ENCODE results near the gene XYLB. TPM values are rescaled to one million over a fixed set of nuclear protein-coding genes. Genes with fewer than 3 reads are reported as not detected.

Gene XYLB
- total RNA-seq, 2 experiments from 2014 or later = 0.25 to 0.59 TPM

GRCh38 chr3:38345879-38346586 lies 552 bp upstream of the XYLB start:
- H3K27ac Mint-ChIP-seq = no peak overlapping the region

GRCh38 chr3:38347421-38348200 lies 1.0 kb downstream of the XYLB start:
- ChIA-PET CTCF (interaction anchor here (1.1 to 3.2 kb wide), 3 partner anchors 58 to 174 kb away, joined by 3 to 11 read pairs (median 3); no protein-coding TSS in a partner anchor), POLR2A (interaction anchor here (1.1 to 1.9 kb wide), 4 partner anchors 106 to 308 kb away, joined by 3 to 8 read pairs (median 8); partner anchors contain the start of genes ACVR2B and DLEC1)
- intact Hi-C loops (cut with DNase I, micrococcal nuclease) = loop anchor here (2.0 to 10.0 kb wide), 4 partner anchors 230 to 493 kb away; no protein-coding TSS in a partner anchor
- Histone ChIP-seq H3K4me3 (ENCODE audit: low read length) (peak overlapping the region; percentile 53), H3K36me3 (ENCODE audit: insufficient read depth, low read length) (no peaks in the 10 kb centered on the region), H3K27ac (ENCODE audit: low read depth in 1 of 2, low read length in 2 of 2) (no peak overlapping the region), H3K4me1 (ENCODE audit: insufficient read depth, low read length) (peaks cover 16% of the 10 kb centered on the region), H3K27me3 (ENCODE audit: control insufficient read depth in 1 of 2, insufficient read depth in 2 of 2, low read length in 2 of 2) (no peaks in the 10 kb centered on the region), H3K9me3 (ENCODE audit: control insufficient read depth in 1 of 2, insufficient read depth in 1 of 2, low read length in 2 of 2) (no peaks in the 10 kb centered on the region)
- Mint-ChIP-seq H3K27ac (no peak overlapping the region), H3K27me3 (no peaks in the 10 kb centered on the region), H3K9me3 (no peaks in the 10 kb centered on the region), H3K4me1 (ENCODE audit: low read depth) (peaks cover 7% of the 10 kb centered on the region), H3K4me3 (peak overlapping the region; percentile 81), H3K36me3 (ENCODE audit: low read depth) (no peaks in the 10 kb centered on the region)
- DNase-seq (no peak), ATAC-seq (ENCODE audit: poor library complexity) (no peak)
- TF ChIP-seq CTCF (IDR thresholded peaks at IDR 0.05) = no peak

More at GRCh38 chr3:38345879-38346586, 552 bp upstream of the XYLB start:
- no peaks in the 10 kb centered on the region for H3K36me3 Mint-ChIP-seq (ENCODE audit: low read depth)
- POLR2A ChIA-PET = interaction anchor here (0.7 to 1.9 kb wide), 3 partner anchors 81 to 134 kb away, joined by 3 to 8 read pairs (median 3); no protein-coding TSS in a partner anchor
- intact Hi-C loops (cut with DNase I, micrococcal nuclease) = loop anchor here (1.0 to 10.0 kb wide), 7 partner anchors 133 to 491 kb away; no protein-coding TSS in a partner anchor
- H3K27me3 Mint-ChIP-seq = no peaks in the 10 kb centered on the region
- no peak overlapping the region for H3K27ac ChIP-seq (ENCODE audit: low read depth in 1 of 2, low read length in 2 of 2)
- H3K27me3 ChIP-seq (ENCODE audit: control insufficient read depth in 1 of 2, insufficient read depth in 2 of 2, low read length in 2 of 2) = no peaks in the 10 kb centered on the region
- peak overlapping the region; percentile 91 for H3K4me3 Mint-ChIP-seq
- no peaks in the 10 kb centered on the region for H3K36me3 ChIP-seq (ENCODE audit: insufficient read depth, low read length)
- no peak for ATAC-seq (ENCODE audit: poor library complexity)
- no peak for TF ChIP-seq CTCF (IDR thresholded peaks at IDR 0.05)
- peaks cover 16% of the 10 kb centered on the region for H3K4me1 ChIP-seq (ENCODE audit: insufficient read depth, low read length)
- no peaks in the 10 kb centered on the region for H3K9me3 ChIP-seq (ENCODE audit: control insufficient read depth in 1 of 2, insufficient read depth in 1 of 2, low read length in 2 of 2)
- CTCF ChIA-PET = interaction anchor here (0.7 to 3.2 kb wide), 8 partner anchors 110 to 306 kb away, joined by 3 to 27 read pairs (median 5); partner anchors contain the start of genes EXOG and OXSR1
- no peaks in the 10 kb centered on the region for H3K9me3 Mint-ChIP-seq
- peaks cover 7% of the 10 kb centered on the region for H3K4me1 Mint-ChIP-seq (ENCODE audit: low read depth)
- DNase-seq = no peak
- H3K4me3 ChIP-seq (ENCODE audit: low read length) = peak overlapping the region; percentile 53

- H3K36me3 Mint-ChIP-seq (ENCODE audit: low read depth) = no peaks in the 10 kb centered on the region
These were observed 2.3 kb downstream of the XYLB start for GRCh38 chr3:38348903-38349302.

More at GRCh38 chr3:38348903-38349302, 2.3 kb downstream of the XYLB start:
- POLR2A ChIA-PET = no interaction called here
- peak in 2 of 14 experiments; percentile 38 to 45 for DNase-seq
- H3K4me3 ChIP-seq (ENCODE audit: low read length) = no peak overlapping the region
- H3K9me3 ChIP-seq (ENCODE audit: control insufficient read depth in 1 of 2, insufficient read depth in 1 of 2, low read length in 2 of 2) = no peaks in the 10 kb centered on the region
- no peaks in the 10 kb centered on the region for H3K36me3 ChIP-seq (ENCODE audit: insufficient read depth, low read length)
- no peak overlapping the region for H3K27ac Mint-ChIP-seq
- peaks cover 7% of the 10 kb centered on the region for H3K4me1 Mint-ChIP-seq (ENCODE audit: low read depth)
- peaks cover 16% of the 10 kb centered on the region for H3K4me1 ChIP-seq (ENCODE audit: insufficient read depth, low read length)
- CTCF ChIA-PET = interaction anchor here (3.2 kb wide), 1 partner anchor 172 kb away, joined by 11 read pairs; no protein-coding TSS in a partner anchor
- no peaks in the 10 kb centered on the region for H3K9me3 Mint-ChIP-seq
- H3K27me3 Mint-ChIP-seq = no peaks in the 10 kb centered on the region
- H3K27ac ChIP-seq (ENCODE audit: low read depth in 1 of 2, low read length in 2 of 2) = no peak overlapping the region
- no peak for TF ChIP-seq CTCF (IDR thresholded peaks at IDR 0.05)
- no peak overlapping the region for H3K4me3 Mint-ChIP-seq
- ATAC-seq (ENCODE audit: poor library complexity) = no peak
- no peaks in the 10 kb centered on the region for H3K27me3 ChIP-seq (ENCODE audit: control insufficient read depth in 1 of 2, insufficient read depth in 2 of 2, low read length in 2 of 2)
- intact Hi-C loops (cut with DNase I, micrococcal nuclease) = loop anchor here (5.0 to 10.0 kb wide), 3 partner anchors 232 to 494 kb away; no protein-coding TSS in a partner anchor
